Caco-2 (cell line): ENCODE data around the gene PPFIA4. TPM values are rescaled to one million over a fixed set of nuclear protein-coding genes. Genes with fewer than 3 reads are reported as not detected.

ENCODE experiments used
- BruUV-seq: library from RNA; stranded (reverse); fragments of 400-500 nt; replicated peaks from 2 replicates; lab custom pipeline; 2021; lab: Mats Ljungman, UMichigan
- CTCF ChIA-PET: fragments of 300-600 bp; sonication (Branson Sonifier 250); formaldehyde crosslinking; loops from one replicate; lab custom pipeline; 2022; ENCODE audit warnings: antibody characterized with exemption; lab: Charles Lee
- POLR2A ChIA-PET: fragments of 300-600 bp; sonication (Branson Sonifier 250); formaldehyde crosslinking; loops from one replicate; lab custom pipeline; 2022; ENCODE audit warnings: antibody characterized with exemption; lab: Charles Lee
- DNase-seq, 2 experiments: peaks; one replicate each; pipeline versions ENCODE4 v3.0.0 to v3.0.0-alpha.2; 2020 to 2022
- H3K27me3 ChIP-seq: replicated peaks from 2 replicates; pipeline ENCODE4 v1.6.0; 2011; ENCODE audit warnings: low read length; ENCODE audit not compliant: control insufficient read depth, insufficient read depth
- H3K36me3 ChIP-seq: 2 replicates; pipeline ENCODE4 v1.5.1; 2011; ENCODE audit warnings: low read length; ENCODE audit not compliant: control insufficient read depth, insufficient read depth
- H3K4me1 ChIP-seq: fragments of 250-450 bp; sonication (Bioruptor Pico); 2 replicates; pipeline ENCODE4 v1.5.1; 2020; ENCODE audit warnings: mild to moderate bottlenecking
- H3K4me3 ChIP-seq: 2 replicates; pipeline ENCODE4 v1.5.1; 2011; ENCODE audit warnings: low read depth, mild to moderate bottlenecking, control low read depth, low read length
- H3K9me3 ChIP-seq: fragments of 250-450 bp; sonication (Bioruptor Pico); 2 replicates; pipeline ENCODE4 v1.5.1; 2020; ENCODE audit warnings: mild to moderate bottlenecking, moderate library complexity
- H3K27ac Mint-ChIP-seq: one replicate; pipeline ENCODE4 v1.8.0; 2022; ENCODE audit warnings: mixed read lengths; ENCODE audit not compliant: unreplicated experiment
- H3K27me3 Mint-ChIP-seq: one replicate; pipeline ENCODE4 v1.8.0; 2022; ENCODE audit warnings: mixed read lengths; ENCODE audit not compliant: insufficient read depth, unreplicated experiment
- H3K36me3 Mint-ChIP-seq: one replicate; pipeline ENCODE4 v1.8.0; 2022; ENCODE audit warnings: mild to moderate bottlenecking, mixed read lengths; ENCODE audit not compliant: insufficient read depth, unreplicated experiment
- H3K4me1 Mint-ChIP-seq: one replicate; pipeline ENCODE4 v1.8.0; 2022; ENCODE audit warnings: low read depth, mixed read lengths; ENCODE audit not compliant: unreplicated experiment
- H3K4me3 Mint-ChIP-seq: one replicate; pipeline ENCODE4 v1.8.0; 2022; ENCODE audit warnings: mild to moderate bottlenecking, moderate library complexity, mixed read lengths; ENCODE audit not compliant: unreplicated experiment
- H3K9me3 Mint-ChIP-seq: one replicate; pipeline ENCODE4 v1.8.0; 2022; ENCODE audit warnings: mixed read lengths; ENCODE audit not compliant: unreplicated experiment
- intact Hi-C: fragments of 100-400 bp; cut with micrococcal nuclease; formaldehyde crosslinking; loops from one replicate; pipeline ENCODE4 v1.10.0; 2022; ENCODE audit not compliant: unreplicated experiment
- total RNA-seq: library from RNA; stranded (reverse); gene quantifications from 2 replicates; pipeline ENCODE4 v1.2.3, GENCODE V29; 2022
- TF ChIP-seq, protein P1 (sequence below), 2 experiments: fragments of 200-600 bp in 1 of 2; IDR thresholded peaks; 1 replicate in 1 of 2; 2 replicates in 1 of 2; pipeline versions ENCODE4 v1.5.1 to v1.8.0; 2011 to 2022; ENCODE audit warnings: antibody characterized with exemption in 1 of 2, control low read depth in 1 of 2, inconsistent platforms in 1 of 2, low read depth in 1 of 2, low read length in 1 of 2, mild to moderate bottlenecking in 1 of 2, moderate library complexity in 1 of 2; ENCODE audit not compliant: insufficient read depth in 1 of 2, severe bottlenecking in 1 of 2, unreplicated experiment in 1 of 2

Gene PPFIA4
- total RNA-seq, 1 experiment from 2014 or later, result 9.4 TPM

- Histone ChIP-seq H3K4me3 (peak within 1 kb of the TSS; percentile 51), H3K9me3 (no peaks in the 10 kb centered on the region), H3K27me3 (no peaks in the 10 kb centered on the region), H3K36me3 (no peaks in the 10 kb centered on the region; the same call in none of the 2 replicates), H3K4me1 (peaks cover 5% of the 10 kb centered on the region; the same call in 1 of the 2 replicates)
- Mint-ChIP-seq H3K27me3 (no peaks in the 10 kb centered on the region), H3K4me1 (peaks cover 22% of the 10 kb centered on the region), H3K36me3 (peaks cover 57% of the 10 kb centered on the region), H3K4me3 (peak within 1 kb of the TSS; percentile 91), H3K9me3 (no peaks in the 10 kb centered on the region), H3K27ac (peak within 1 kb of the TSS; percentile 88)
- TF ChIP-seq, protein P1, sequence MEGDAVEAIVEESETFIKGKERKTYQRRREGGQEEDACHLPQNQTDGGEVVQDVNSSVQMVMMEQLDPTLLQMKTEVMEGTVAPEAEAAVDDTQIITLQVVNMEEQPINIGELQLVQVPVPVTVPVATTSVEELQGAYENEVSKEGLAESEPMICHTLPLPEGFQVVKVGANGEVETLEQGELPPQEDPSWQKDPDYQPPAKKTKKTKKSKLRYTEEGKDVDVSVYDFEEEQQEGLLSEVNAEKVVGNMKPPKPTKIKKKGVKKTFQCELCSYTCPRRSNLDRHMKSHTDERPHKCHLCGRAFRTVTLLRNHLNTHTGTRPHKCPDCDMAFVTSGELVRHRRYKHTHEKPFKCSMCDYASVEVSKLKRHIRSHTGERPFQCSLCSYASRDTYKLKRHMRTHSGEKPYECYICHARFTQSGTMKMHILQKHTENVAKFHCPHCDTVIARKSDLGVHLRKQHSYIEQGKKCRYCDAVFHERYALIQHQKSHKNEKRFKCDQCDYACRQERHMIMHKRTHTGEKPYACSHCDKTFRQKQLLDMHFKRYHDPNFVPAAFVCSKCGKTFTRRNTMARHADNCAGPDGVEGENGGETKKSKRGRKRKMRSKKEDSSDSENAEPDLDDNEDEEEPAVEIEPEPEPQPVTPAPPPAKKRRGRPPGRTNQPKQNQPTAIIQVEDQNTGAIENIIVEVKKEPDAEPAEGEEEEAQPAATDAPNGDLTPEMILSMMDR (IDR thresholded peaks at IDR 0.05; ENCODE audit: insufficient read depth in 1 of 2, low read depth in 1 of 2, low read length in 1 of 2, severe bottlenecking in 1 of 2, unreplicated experiment in 1 of 2), result no peak
- ChIA-PET POLR2A (interaction anchor here (0.6 to 1.9 kb wide), 13 partner anchors 13 to 1020 kb away, joined by 3 to 15 read pairs (median 4); partner anchors contain the start of genes KLHL12 and PPFIA4), CTCF (interaction anchor here (0.6 to 1.1 kb wide), 3 partner anchors 120 to 265 kb away, joined by 3 to 9 read pairs (median 5); partner anchors contain the start of gene ADORA1)
- peak; percentile 97 to 98 for DNase-seq
- intact Hi-C loops, result loop anchor here (2.0 kb wide), 1 partner anchor 118 kb away; the partner anchor contains the start of gene RABIF
- no TSS peak for BruUV-seq
Measured at GRCh38 chr1:203006948-203007871, 19.1 kb upstream of the PPFIA4 start, which contains the start of gene TMEM183A. Gene TMEM183A, plus strand, starts transcription at chr1:203007374. Its CDS starts 92 bp downstream, at chr1:203007466.

DNA sequence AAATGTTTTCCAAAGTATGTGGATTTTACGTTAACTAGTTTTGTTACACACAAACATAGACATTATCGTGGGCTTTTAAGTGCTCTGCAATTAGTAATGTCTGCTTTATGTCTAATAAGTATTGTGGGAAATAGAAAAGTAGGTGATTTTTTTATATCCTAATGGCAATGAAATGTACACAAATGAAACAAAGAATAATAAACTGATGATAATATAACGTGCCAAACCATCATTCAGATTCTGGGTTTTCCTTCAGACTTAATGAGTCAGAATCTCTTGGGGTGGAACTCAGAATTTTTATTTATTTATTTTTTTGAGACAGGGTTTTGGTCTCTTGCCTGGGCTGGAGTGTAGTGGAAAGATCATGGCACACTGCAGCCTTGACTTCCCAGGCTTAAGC, 17.1 kb upstream of the PPFIA4 start:
- TF ChIP-seq, protein P1 (IDR thresholded peaks at IDR 0.05; ENCODE audit: insufficient read depth in 1 of 2, low read depth in 1 of 2, low read length in 1 of 2, severe bottlenecking in 1 of 2, unreplicated experiment in 1 of 2), result no peak
- ChIA-PET CTCF (interaction anchor here (0.5 kb wide), 1 partner anchor 1577 kb away, joined by 4 read pairs; no protein-coding TSS in a partner anchor), POLR2A (no interaction called here)
- Histone ChIP-seq H3K9me3 (no peaks in the 10 kb centered on the region), H3K36me3 (no peaks in the 10 kb centered on the region; the same call in none of the 2 replicates), H3K27me3 (no peaks in the 10 kb centered on the region), H3K4me1 (peaks cover 5% of the 10 kb centered on the region; the same call in 1 of the 2 replicates), H3K4me3 (no peak overlapping the region)
- Mint-ChIP-seq H3K4me3 (no peak overlapping the region), H3K9me3 (no peaks in the 10 kb centered on the region), H3K36me3 (peaks cover 77% of the 10 kb centered on the region), H3K4me1 (peaks cover 22% of the 10 kb centered on the region), H3K27me3 (no peaks in the 10 kb centered on the region), H3K27ac (no peak overlapping the region)
- DNase-seq, result no peak
- BruUV-seq, result no TSS peak
- intact Hi-C loops, result no loop called here

GRCh38 chr1:203011582-203011981, 14.7 kb upstream of the PPFIA4 start:
- Mint-ChIP-seq H3K4me3 (no peak overlapping the region), H3K27ac (no peak overlapping the region), H3K36me3 (peaks cover 96% of the 10 kb centered on the region), H3K27me3 (no peaks in the 10 kb centered on the region), H3K4me1 (peaks cover 9% of the 10 kb centered on the region), H3K9me3 (no peaks in the 10 kb centered on the region)
- no TSS peak for BruUV-seq
- no peaks in the 10 kb centered on the region for H3K9me3 ChIP-seq
- TF ChIP-seq, protein P1 (IDR thresholded peaks at IDR 0.05; ENCODE audit: insufficient read depth in 1 of 2, low read depth in 1 of 2, low read length in 1 of 2, severe bottlenecking in 1 of 2, unreplicated experiment in 1 of 2), result no peak
- intact Hi-C loops, result no loop called here
- POLR2A ChIA-PET, result no interaction called here
- no peak for DNase-seq
- no peak overlapping the region for H3K4me3 ChIP-seq
- H3K4me1 ChIP-seq, result peaks cover 5% of the 10 kb centered on the region; the same call in 1 of the 2 replicates
- CTCF ChIA-PET, result no interaction called here
- no peaks in the 10 kb centered on the region for H3K27me3 ChIP-seq
- no peaks in the 10 kb centered on the region; the same call in 1 of the 2 replicates for H3K36me3 ChIP-seq
